Neural cell (in vitro differentiated cells): ENCODE data around the gene RAPGEF4. TPM values are rescaled to one million over a fixed set of nuclear protein-coding genes. Genes with fewer than 3 reads are reported as not detected.

Source experiments
- H2AFZ ChIP-seq: fragments of 200-600, 300-800 bp; sonication (generic), shearing (Covaris generic); 2 replicates; pipeline ENCODE4 v1.6.0; 2014; ENCODE audit warnings: low read depth, mild to moderate bottlenecking, antibody characterized with exemption, low read length, moderate library complexity
- H3F3A ChIP-seq: fragments of 200-600 bp; shearing (Covaris generic); 2 replicates; pipeline ENCODE4 v1.6.1; 2016; ENCODE audit warnings: mild to moderate bottlenecking, moderate library complexity, mixed read lengths, antibody characterized with exemption, low read length; ENCODE audit not compliant: insufficient read depth, poor library complexity, severe bottlenecking
- H3K27ac ChIP-seq: fragments of 200-600, 300-800 bp; sonication (generic), shearing (Covaris generic); 2 replicates; pipeline ENCODE4 v1.5.1; 2014; ENCODE audit warnings: mild to moderate bottlenecking, low read length, moderate library complexity
- H3K27me3 ChIP-seq: fragments of 300-800, 200-600 bp; sonication (generic), shearing (Covaris generic); 2 replicates; pipeline ENCODE4 v1.6.0; 2014; ENCODE audit warnings: mild to moderate bottlenecking, low read depth, low read length, moderate library complexity; ENCODE audit not compliant: insufficient read depth
- H3K36me3 ChIP-seq: fragments of 300-800, 200-600 bp; sonication (generic), shearing (Covaris generic); 2 replicates; pipeline ENCODE4 v1.5.1; 2014; ENCODE audit warnings: mild to moderate bottlenecking, antibody characterized with exemption, low read length, moderate library complexity; ENCODE audit not compliant: insufficient read depth
- H3K4me2 ChIP-seq: fragments of 300-800, 200-600 bp; sonication (generic), shearing (Covaris generic); 2 replicates; pipeline ENCODE4 v1.6.0; 2014; ENCODE audit warnings: mild to moderate bottlenecking, low read length
- H3K4me3 ChIP-seq: fragments of 300-800, 200-600 bp; sonication (generic), shearing (Covaris generic); 2 replicates; pipeline ENCODE4 v1.5.1; 2014; ENCODE audit warnings: mild to moderate bottlenecking, low read length, moderate library complexity
- H3K79me2 ChIP-seq: fragments of 200-600 bp; shearing (Covaris generic); replicated peaks from 2 replicates; pipeline ENCODE4 v1.6.0; 2014; ENCODE audit warnings: mild to moderate bottlenecking, low read length, moderate library complexity; ENCODE audit not compliant: insufficient read depth
- H3K9ac ChIP-seq: fragments of 300-800, 200-600 bp; sonication (generic), shearing (Covaris generic); 2 replicates; pipeline ENCODE4 v1.6.1; 2016; ENCODE audit warnings: mild to moderate bottlenecking, low read length, mixed read lengths
- H3K9me2 ChIP-seq: fragments of 200-600 bp; shearing (Covaris generic); 2 replicates; pipeline ENCODE4 v1.6.1; 2016; ENCODE audit warnings: mild to moderate bottlenecking, low read length, mixed read lengths; ENCODE audit not compliant: insufficient read depth
- H3K9me3 ChIP-seq: fragments of 200-600, 300-800 bp; sonication (generic), shearing (Covaris generic); 2 replicates; pipeline ENCODE4 v1.6.1; 2016; ENCODE audit warnings: mild to moderate bottlenecking, mixed run types, low read length, moderate library complexity, mixed read lengths
- H4K20me1 ChIP-seq: fragments of 200-600 bp; shearing (Covaris generic); 2 replicates; pipeline ENCODE4 v1.6.1; 2016; ENCODE audit warnings: mild to moderate bottlenecking, mixed run types; ENCODE audit not compliant: insufficient read depth
- CTCF ChIP-seq: fragments of 450-650 bp; IDR thresholded peaks from 2 replicates; pipeline ENCODE4 v1.5.1; 2014; ENCODE audit warnings: antibody characterized with exemption, mild to moderate bottlenecking, moderate library complexity; ENCODE audit not compliant: poor library complexity, severe bottlenecking
- EP300 ChIP-seq: fragments of 450-650 bp; conservative IDR thresholded peaks from 2 replicates; pipeline ENCODE4 v1.6.1; 2014; ENCODE audit warnings: antibody characterized with exemption, mild to moderate bottlenecking, moderate library complexity; ENCODE audit not compliant: poor library complexity, severe bottlenecking
- EZH2 ChIP-seq: fragments of 200-600, 300-800 bp; shearing (Covaris generic), sonication (generic); IDR thresholded peaks from 2 replicates; pipeline ENCODE4 v1.6.1; 2014; ENCODE audit warnings: antibody characterized with exemption, low read length, borderline replicate concordance, mild to moderate bottlenecking; ENCODE audit not compliant: insufficient read depth, poor library complexity, severe bottlenecking
- MXI1 ChIP-seq: fragments of 450-650 bp; conservative IDR thresholded peaks from 2 replicates; pipeline ENCODE4 v1.6.1; 2014; ENCODE audit warnings: antibody characterized with exemption, mild to moderate bottlenecking; ENCODE audit not compliant: poor library complexity, severe bottlenecking
- POLR2AphosphoS5 ChIP-seq: IDR thresholded peaks from 2 replicates; pipeline ENCODE4 v1.6.1; 2012
- RAD21 ChIP-seq: fragments of 450-650 bp; conservative IDR thresholded peaks from 2 replicates; pipeline ENCODE4 v1.6.1; 2014; ENCODE audit warnings: antibody characterized with exemption, mild to moderate bottlenecking, moderate library complexity
- REST ChIP-seq: IDR thresholded peaks from 2 replicates; pipeline ENCODE4 v1.6.1; 2012; ENCODE audit warnings: borderline replicate concordance
- SMC3 ChIP-seq: fragments of 450-650 bp; conservative IDR thresholded peaks from 2 replicates; pipeline ENCODE4 v1.6.1; 2014; ENCODE audit warnings: antibody characterized with exemption, mild to moderate bottlenecking, moderate library complexity; ENCODE audit not compliant: poor library complexity
- TAF1 ChIP-seq: IDR thresholded peaks from 2 replicates; pipeline ENCODE4 v1.6.1; 2012; ENCODE audit warnings: low read depth
- polyA plus RNA-seq: library from polyadenylated mRNA; depleted of rRNA; stranded (reverse); fragments of >200 nt; gene quantifications from 2 replicates; pipeline ENCODE4 v1.2.3, GENCODE V29; 2014

RAPGEF4 gene
- polyA plus RNA-seq, 1 donor from 2014 or later = 10.4 TPM

DNA sequence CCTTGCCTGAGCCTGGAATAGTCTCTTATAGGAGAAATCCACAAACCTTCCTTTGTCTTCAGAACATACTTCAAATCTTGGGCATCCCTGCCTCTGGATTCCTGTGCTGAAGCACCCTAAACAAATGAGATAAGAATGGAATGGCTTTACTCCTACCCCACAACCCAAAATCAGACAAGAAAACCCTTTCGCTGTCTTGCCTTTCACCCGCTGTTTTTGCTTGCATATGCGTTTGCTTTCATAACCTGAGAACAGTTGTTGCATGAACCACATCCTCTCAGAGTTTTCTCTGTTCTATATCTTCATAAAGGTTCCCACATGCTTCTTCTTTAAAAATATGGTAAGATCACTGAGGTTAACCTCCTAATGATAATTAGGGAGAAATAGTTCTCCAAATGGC lies 207.9 kb downstream of the RAPGEF4 start:
- no peak overlapping the region for H3K27ac ChIP-seq
- no peak overlapping the region for H3K9ac ChIP-seq
- H3K36me3 ChIP-seq = no peaks in the 10 kb centered on the region
- H3F3A ChIP-seq = no peaks in the 10 kb centered on the region
- H4K20me1 ChIP-seq = no peaks in the 10 kb centered on the region
- H3K4me3 ChIP-seq = no peak overlapping the region
- H3K9me2 ChIP-seq = no peaks in the 10 kb centered on the region
- H3K79me2 ChIP-seq = no peaks in the 10 kb centered on the region
- TF ChIP-seq REST (no peak), EZH2 (no peak), CTCF (no peak), EP300 (no peak), SMC3 (no peak), RAD21 (no peak)
- no peaks in the 10 kb centered on the region for H3K27me3 ChIP-seq
- no peak overlapping the region for H3K4me2 ChIP-seq
- no peak overlapping the region for H2AFZ ChIP-seq
- peaks cover 6% of the 10 kb centered on the region for H3K9me3 ChIP-seq

DNA sequence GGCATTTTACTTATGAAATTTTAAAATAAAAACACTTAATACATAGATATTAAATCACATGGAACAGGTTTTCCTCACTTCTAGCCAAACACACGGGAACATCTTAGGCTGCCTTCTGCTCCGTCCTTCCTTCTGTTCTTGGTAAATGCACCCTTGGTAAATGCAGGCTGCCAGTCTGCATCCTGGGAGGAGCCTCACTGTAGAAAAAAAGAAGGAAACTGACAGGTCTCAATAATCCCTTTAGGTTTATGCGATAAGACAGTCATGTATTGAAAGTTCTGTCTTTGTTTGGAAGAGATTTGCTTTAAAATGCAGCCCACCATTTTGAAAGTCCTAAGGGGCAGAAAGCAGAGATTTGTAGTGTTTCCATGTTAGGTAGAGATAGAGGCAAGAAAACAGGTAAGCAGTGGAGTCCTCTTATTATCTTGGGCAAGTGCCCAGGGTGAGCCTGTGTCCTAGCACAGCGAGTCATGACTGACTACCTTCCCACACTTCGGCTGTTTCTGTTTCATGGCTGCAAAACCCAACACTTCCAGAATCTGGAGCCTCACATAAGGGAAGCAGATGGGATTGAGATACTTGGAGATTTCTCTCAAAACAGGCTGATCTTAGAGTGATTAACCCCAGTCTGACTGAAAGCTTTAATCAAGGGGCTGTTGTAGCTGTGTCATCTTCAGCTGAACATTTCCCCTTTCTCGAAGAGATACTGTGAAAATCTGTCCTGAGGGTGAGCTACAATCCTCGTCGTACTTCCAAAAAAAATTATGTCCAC lies 208.6 kb downstream of the RAPGEF4 start:
- no peak overlapping the region for H2AFZ ChIP-seq
- no peak for TF ChIP-seq EP300
- TF ChIP-seq CTCF = no peak
- TF ChIP-seq REST = no peak
- TF ChIP-seq MXI1 = no peak
- no peak for TF ChIP-seq EZH2
- no peak for TF ChIP-seq RAD21
- no peak for TF ChIP-seq POLR2AphosphoS5
- TF ChIP-seq SMC3 = no peak
- TF ChIP-seq TAF1 = no peak

More for the DNA sequence above, 208.6 kb downstream of the RAPGEF4 start:
- no peaks in the 10 kb centered on the region for H3K9me2 ChIP-seq
- no peak overlapping the region for H3K27ac ChIP-seq
- no peak overlapping the region for H3K9ac ChIP-seq
- no peak overlapping the region for H3K4me3 ChIP-seq
- no peak overlapping the region for H3K4me2 ChIP-seq
- H3K79me2 ChIP-seq = no peaks in the 10 kb centered on the region
- H3K27me3 ChIP-seq = no peaks in the 10 kb centered on the region
- no peaks in the 10 kb centered on the region for H4K20me1 ChIP-seq
- peaks cover 2% of the 10 kb centered on the region for H3K9me3 ChIP-seq
- H3F3A ChIP-seq = no peaks in the 10 kb centered on the region
- no peaks in the 10 kb centered on the region for H3K36me3 ChIP-seq
